ENCODE data around the gene STX5.
A peak's percentile ranks its signal among the peaks of the same experiment; 100 is the strongest.

STX5 gene

DNA sequence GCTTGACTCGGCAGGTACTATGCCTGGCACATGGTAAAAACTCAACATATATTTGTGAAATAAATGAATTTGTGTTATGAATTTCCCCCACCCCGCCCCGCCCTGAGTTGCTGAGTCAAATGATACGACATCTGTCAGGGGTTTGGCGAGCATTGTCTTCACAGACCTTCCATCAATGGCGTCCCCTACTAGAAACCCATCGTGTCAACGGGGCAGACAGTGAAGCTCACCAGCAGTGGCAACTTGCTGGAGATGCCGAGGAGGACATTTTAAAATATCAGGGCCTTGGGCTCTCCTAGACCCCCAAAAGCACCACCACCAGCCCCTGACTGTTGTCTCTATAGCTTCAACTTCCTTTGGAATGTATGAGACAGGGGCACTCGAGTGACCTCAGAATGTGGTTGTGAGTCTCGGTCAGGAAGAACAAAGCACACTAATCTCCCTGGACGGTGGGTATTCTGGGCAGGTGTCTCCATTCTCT, 25.9 kb downstream of the STX5 start:
- peak overlapping the region; percentile 87 for H3K27ac ChIP-seq (ENCODE audit: low read depth, low read length)
- no peaks in the 10 kb centered on the region for H3K9me3 ChIP-seq (ENCODE audit: low read length)
- H3K4me3 ChIP-seq (ENCODE audit: low read depth in 1 of 2, low read length in 2 of 2) = peak overlapping the region; percentile 84 to 93
- H3K9ac ChIP-seq (ENCODE audit: low read length) = peak overlapping the region; percentile 89
- peaks cover 27% of the 10 kb centered on the region for H3K36me3 ChIP-seq (ENCODE audit: insufficient read depth, low read length)
- H3K27me3 ChIP-seq (ENCODE audit: control insufficient read depth in 1 of 2, insufficient read depth in 2 of 2, low read length in 2 of 2) = no peaks in the 10 kb centered on the region
- peaks cover 18% of the 10 kb centered on the region for H3K4me1 ChIP-seq (ENCODE audit: insufficient read depth, low read length)

DNA sequence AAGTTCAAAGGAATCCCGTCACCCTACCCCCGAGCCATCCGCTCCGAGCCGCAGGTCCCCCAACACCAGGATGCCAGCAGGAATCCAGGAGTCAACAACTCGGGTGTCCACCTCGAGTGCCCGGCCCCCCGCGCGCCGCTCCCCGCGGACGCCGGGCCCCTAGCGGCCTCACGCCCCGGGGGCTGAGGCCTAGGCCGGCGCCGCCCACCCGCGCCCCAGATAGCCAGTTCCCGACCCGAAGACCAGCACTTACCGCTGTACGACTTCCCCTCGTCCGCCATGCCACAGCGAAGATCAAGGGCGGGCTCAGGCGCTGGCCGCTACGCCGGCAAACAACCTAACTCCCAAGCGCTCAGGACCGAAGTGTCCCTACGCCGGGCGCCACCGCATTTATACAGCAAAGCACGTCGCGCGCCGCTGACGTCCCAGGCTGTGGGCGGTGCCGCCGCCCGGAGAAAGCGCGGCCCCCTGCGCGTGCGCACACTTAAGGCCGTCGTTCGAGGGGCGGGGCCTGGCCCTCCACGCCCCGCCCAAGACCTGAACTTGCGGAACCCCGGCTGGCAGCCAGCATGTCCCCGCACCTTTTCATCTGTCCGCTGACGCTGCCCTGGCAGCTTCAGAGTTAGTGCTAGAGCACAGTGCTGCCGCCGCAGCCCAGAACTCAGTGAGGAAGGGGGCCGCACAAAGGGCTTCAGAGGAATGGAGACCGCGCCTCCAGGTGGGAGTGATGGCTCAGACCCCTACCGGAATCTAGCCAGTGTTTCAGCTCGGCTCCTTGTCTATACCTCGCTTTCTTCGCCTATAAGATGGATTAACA, 26.6 kb downstream of the STX5 start, which contains the start of gene NXF1:
TSS of gene NXF1 (minus strand) at position 365 of the 817 bp plus-strand sequence. CDS start at position 281, 84 bp downstream.
- Histone ChIP-seq H3K4me1 (ENCODE audit: insufficient read depth, low read length) (peaks cover 18% of the 10 kb centered on the region), H3K27me3 (ENCODE audit: control insufficient read depth in 1 of 2, insufficient read depth in 2 of 2, low read length in 2 of 2) (no peaks in the 10 kb centered on the region), H3K9ac (ENCODE audit: low read length) (peak within 1 kb of the TSS; percentile 89), H3K27ac (ENCODE audit: low read depth, low read length) (peak within 1 kb of the TSS; percentile 87), H3K36me3 (ENCODE audit: insufficient read depth, low read length) (peaks cover 34% of the 10 kb centered on the region), H3K4me3 (ENCODE audit: low read depth in 1 of 2, low read length in 2 of 2) (peak within 1 kb of the TSS; percentile 84 to 93), H3K9me3 (ENCODE audit: low read length) (no peaks in the 10 kb centered on the region)

DNA sequence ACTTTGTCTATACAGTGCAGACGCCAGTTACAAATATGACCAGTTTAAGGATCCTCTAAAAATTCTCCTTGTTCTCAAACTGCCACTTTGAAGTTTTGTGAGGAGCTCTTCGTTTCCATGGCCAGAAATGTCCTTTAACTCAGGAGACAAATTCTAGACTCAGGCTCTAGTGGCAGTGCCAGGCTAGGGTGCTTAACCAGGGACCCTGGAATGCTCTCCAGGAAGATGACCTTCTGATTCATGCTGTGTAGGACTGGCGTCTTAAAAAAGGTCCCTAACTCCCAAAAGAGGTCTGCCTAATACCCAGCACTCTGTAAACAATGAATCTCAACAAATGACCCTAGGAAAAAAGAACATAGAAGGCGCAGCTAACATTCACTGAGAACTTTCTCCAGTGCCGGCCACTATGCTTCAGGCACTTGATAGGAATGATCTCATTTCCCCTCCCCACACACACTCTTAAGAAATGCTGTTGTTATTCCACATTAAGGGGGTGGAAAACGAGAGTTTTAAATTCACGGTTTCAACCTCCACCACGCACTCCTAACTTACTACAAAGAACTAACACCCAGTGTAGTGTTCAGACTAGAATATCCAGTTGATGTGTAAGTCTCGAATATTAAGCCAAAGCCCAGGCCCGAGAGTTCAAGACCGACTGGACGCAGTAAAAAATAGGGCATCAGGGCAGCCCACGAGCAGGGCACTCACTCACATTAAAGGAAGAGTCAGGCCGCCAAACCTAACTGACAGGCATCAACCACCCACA, 27.4 kb downstream of the STX5 start:
- H3K27me3 ChIP-seq (ENCODE audit: control insufficient read depth in 1 of 2, insufficient read depth in 2 of 2, low read length in 2 of 2) = no peaks in the 10 kb centered on the region
- peaks cover 18% of the 10 kb centered on the region for H3K4me1 ChIP-seq (ENCODE audit: insufficient read depth, low read length)
- peak overlapping the region; percentile 84 to 93 for H3K4me3 ChIP-seq (ENCODE audit: low read depth in 1 of 2, low read length in 2 of 2)
- peaks cover 42% of the 10 kb centered on the region for H3K36me3 ChIP-seq (ENCODE audit: insufficient read depth, low read length)
- no peaks in the 10 kb centered on the region for H3K9me3 ChIP-seq (ENCODE audit: low read length)
- peak overlapping the region; percentile 87 for H3K27ac ChIP-seq (ENCODE audit: low read depth, low read length)
- peak overlapping the region; percentile 79 for H3K9ac ChIP-seq (ENCODE audit: low read length)

DNA sequence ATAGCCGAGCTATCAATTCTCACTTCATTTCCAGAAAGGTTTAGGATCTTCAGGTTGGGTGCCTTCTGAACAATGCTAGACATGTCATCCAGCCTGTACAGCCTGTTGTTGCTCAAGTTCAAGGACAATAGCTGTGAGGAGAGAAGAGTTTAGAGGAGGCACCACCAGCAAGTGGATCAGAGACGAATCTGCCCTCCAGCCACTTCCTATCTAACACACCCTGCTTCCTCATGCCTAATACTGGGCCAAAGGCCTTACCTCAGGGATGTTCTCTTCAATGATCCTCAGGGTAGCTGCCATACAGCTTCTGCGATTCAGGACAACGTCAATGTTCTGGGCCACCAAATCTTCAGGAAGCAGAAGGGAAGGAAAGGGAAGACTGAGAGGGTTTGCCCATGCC, 30.8 kb downstream of the STX5 start:
- Histone ChIP-seq H3K9ac (ENCODE audit: low read length) (no peak overlapping the region), H3K9me3 (ENCODE audit: low read length) (no peaks in the 10 kb centered on the region), H3K27ac (ENCODE audit: low read depth, low read length) (no peak overlapping the region), H3K36me3 (ENCODE audit: insufficient read depth, low read length) (peaks cover 67% of the 10 kb centered on the region), H3K4me3 (ENCODE audit: low read depth in 1 of 2, low read length in 2 of 2) (no peak overlapping the region), H3K27me3 (ENCODE audit: control insufficient read depth in 1 of 2, insufficient read depth in 2 of 2, low read length in 2 of 2) (no peaks in the 10 kb centered on the region), H3K4me1 (ENCODE audit: insufficient read depth, low read length) (peaks cover 15% of the 10 kb centered on the region)

DNA sequence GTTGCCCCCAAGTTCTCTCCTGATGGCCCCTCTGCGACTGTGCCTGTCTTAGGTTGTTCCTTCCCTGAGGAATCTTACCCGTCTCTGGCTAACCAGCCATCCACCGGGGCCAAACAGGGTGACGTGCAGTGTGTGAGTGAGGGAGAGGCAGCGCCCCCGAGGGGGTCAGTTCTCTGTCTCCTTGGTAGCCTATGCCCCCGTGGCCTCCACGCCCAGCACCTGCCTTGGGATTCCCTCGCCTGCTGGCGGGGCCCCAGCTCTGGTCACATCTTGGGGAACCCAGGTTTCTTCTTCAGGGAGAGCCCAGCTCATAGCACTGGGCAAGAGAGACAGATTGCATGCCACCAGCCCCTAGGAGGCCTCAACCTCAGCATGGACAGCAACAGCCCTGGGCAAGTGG, 32.4 kb downstream of the STX5 start:
- H3K27ac ChIP-seq (ENCODE audit: low read depth, low read length) = no peak overlapping the region
- H3K27me3 ChIP-seq (ENCODE audit: control insufficient read depth in 1 of 2, insufficient read depth in 2 of 2, low read length in 2 of 2) = no peaks in the 10 kb centered on the region
- H3K4me3 ChIP-seq (ENCODE audit: low read depth in 1 of 2, low read length in 2 of 2) = no peak overlapping the region
- no peaks in the 10 kb centered on the region for H3K9me3 ChIP-seq (ENCODE audit: low read length)
- H3K4me1 ChIP-seq (ENCODE audit: insufficient read depth, low read length) = peaks cover 13% of the 10 kb centered on the region
- H3K9ac ChIP-seq (ENCODE audit: low read length) = no peak overlapping the region
- H3K36me3 ChIP-seq (ENCODE audit: insufficient read depth, low read length) = peaks cover 82% of the 10 kb centered on the region

DNA sequence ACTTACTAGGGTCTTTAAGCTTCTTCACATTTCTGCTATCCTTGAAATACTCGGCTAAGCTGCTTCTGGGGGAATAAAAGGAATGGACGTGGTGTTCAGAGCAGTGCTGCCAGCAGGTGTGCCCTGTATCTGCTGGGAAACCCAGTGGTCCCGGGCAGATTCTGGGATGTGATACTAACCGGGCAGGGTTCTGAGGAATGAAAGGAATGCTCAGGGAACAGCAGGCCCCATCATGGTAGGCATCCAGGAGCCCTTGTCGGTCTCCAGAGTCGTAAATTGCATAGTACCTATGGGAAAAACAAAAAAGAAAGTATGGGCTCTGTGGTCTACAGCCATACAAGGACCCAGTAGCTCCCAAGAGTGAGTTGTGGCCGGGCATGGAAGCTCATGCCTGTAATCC, 35.6 kb downstream of the STX5 start:
- Histone ChIP-seq H3K27ac (ENCODE audit: low read depth, low read length) (no peak overlapping the region), H3K9ac (ENCODE audit: low read length) (no peak overlapping the region), H3K4me3 (ENCODE audit: low read depth in 1 of 2, low read length in 2 of 2) (no peak overlapping the region), H3K9me3 (ENCODE audit: low read length) (no peaks in the 10 kb centered on the region), H3K27me3 (ENCODE audit: control insufficient read depth in 1 of 2, insufficient read depth in 2 of 2, low read length in 2 of 2) (no peaks in the 10 kb centered on the region), H3K4me1 (ENCODE audit: insufficient read depth, low read length) (peaks cover 9% of the 10 kb centered on the region), H3K36me3 (ENCODE audit: insufficient read depth, low read length) (peaks cover 81% of the 10 kb centered on the region)

DNA sequence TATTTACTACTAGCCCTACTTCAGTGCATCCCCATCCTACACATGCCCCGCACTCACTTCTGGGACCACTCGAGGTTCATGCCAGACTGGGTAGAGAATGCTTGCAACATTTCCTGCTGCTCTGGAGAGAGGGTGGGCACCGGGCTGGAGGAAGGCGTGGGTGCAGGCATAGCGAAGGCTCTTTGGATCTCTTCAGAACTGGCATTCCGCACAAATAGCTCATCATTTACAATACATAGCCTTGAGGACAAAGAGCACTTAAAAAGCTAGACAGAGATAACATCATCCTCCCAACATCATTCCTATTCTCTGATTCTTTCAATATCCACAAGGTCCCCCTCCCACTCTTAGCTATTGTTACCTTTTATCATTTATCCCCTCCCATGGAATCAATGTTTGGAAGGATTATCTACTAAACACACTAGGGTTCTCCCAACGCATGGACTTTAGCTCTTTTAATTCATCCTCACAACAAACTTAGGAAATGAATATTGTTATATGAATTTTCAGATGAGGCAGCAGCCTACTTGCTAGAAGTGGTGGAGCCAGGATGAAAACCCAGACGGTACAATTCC, 37.6 kb downstream of the STX5 start:
- no peak overlapping the region for H3K4me3 ChIP-seq (ENCODE audit: low read depth in 1 of 2, low read length in 2 of 2)
- H3K27ac ChIP-seq (ENCODE audit: low read depth, low read length) = no peak overlapping the region
- no peaks in the 10 kb centered on the region for H3K9me3 ChIP-seq (ENCODE audit: low read length)
- H3K36me3 ChIP-seq (ENCODE audit: insufficient read depth, low read length) = peaks cover 77% of the 10 kb centered on the region
- no peaks in the 10 kb centered on the region for H3K27me3 ChIP-seq (ENCODE audit: control insufficient read depth in 1 of 2, insufficient read depth in 2 of 2, low read length in 2 of 2)
- H3K4me1 ChIP-seq (ENCODE audit: insufficient read depth, low read length) = peaks cover 18% of the 10 kb centered on the region
- no peak overlapping the region for H3K9ac ChIP-seq (ENCODE audit: low read length)

DNA sequence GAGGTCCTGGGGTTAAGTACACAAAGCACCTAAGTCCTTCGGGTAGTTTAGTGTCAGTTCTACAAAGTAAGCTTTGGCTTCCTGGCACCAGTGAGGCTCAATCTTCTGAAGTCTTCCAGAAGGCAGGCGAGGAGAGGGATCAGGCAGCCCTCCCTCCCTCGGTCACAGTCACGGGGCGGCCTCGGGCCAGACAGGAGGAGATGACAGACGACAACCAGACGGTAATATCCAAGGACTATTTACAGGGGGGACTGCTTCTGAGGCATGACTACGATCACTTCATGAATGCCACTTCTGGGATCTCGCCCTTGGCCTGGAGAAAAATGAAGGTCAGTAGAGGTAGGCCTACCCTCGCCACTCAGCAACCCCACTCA, 39.7 kb downstream of the STX5 start:
- Histone ChIP-seq H3K27ac (ENCODE audit: low read depth, low read length) (peak overlapping the region; percentile 88), H3K9me3 (ENCODE audit: low read length) (no peaks in the 10 kb centered on the region), H3K27me3 (ENCODE audit: control insufficient read depth in 1 of 2, insufficient read depth in 2 of 2, low read length in 2 of 2) (no peaks in the 10 kb centered on the region), H3K4me3 (ENCODE audit: low read depth in 1 of 2, low read length in 2 of 2) (peak overlapping the region; percentile 69 to 92), H3K4me1 (ENCODE audit: insufficient read depth, low read length) (peaks cover 24% of the 10 kb centered on the region), H3K36me3 (ENCODE audit: insufficient read depth, low read length) (peaks cover 69% of the 10 kb centered on the region), H3K9ac (ENCODE audit: low read length) (peak overlapping the region; percentile 65)

DNA sequence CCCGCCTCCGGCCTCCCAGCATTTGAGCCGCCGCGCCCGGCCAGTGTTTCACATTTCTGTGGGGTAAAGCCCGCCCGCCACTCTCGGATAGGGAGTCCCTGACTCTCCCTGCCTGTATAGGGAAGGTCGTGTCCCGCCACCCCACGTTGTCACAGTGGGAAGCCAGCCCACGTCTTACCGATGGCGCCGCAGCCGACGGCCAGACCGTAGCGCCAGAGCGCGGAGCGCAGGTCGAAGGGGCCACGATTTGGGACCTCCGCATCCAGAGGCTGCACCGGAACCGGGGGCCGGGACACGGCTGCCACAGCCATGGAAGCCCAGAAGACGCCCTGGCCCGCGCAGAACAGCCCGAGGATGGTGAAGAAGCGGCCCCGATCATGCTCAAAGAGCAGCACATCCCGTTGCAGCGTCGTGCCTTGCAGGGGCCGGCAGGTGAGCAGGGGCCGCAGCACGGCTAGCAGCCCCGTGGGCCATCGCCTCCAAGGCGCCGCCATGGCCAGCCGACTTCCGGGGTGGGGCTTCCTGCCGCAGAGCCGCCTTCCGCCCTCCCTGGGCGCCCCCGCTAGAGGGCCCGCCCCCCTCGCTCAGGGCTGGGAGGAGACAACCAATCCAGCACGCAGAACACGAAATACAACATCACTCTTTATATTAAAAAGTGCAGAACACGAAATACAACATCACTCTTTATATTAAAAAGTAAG, 40.2 kb downstream of the STX5 start, which contains the start of gene TMEM223:
TSS of gene TMEM223 (minus strand) at position 506 of the 701 bp plus-strand sequence. CDS start at position 494, 12 bp downstream.
- Histone ChIP-seq H3K9ac (ENCODE audit: low read length) (peak within 1 kb of the TSS; percentile 71), H3K4me3 (ENCODE audit: low read depth in 1 of 2, low read length in 2 of 2) (peak within 1 kb of the TSS; percentile 69 to 92), H3K27me3 (ENCODE audit: control insufficient read depth in 1 of 2, insufficient read depth in 2 of 2, low read length in 2 of 2) (no peaks in the 10 kb centered on the region), H3K4me1 (ENCODE audit: insufficient read depth, low read length) (peaks cover 24% of the 10 kb centered on the region), H3K36me3 (ENCODE audit: insufficient read depth, low read length) (peaks cover 63% of the 10 kb centered on the region), H3K27ac (ENCODE audit: low read depth, low read length) (peak within 1 kb of the TSS; percentile 88), H3K9me3 (ENCODE audit: low read length) (no peaks in the 10 kb centered on the region)

DNA sequence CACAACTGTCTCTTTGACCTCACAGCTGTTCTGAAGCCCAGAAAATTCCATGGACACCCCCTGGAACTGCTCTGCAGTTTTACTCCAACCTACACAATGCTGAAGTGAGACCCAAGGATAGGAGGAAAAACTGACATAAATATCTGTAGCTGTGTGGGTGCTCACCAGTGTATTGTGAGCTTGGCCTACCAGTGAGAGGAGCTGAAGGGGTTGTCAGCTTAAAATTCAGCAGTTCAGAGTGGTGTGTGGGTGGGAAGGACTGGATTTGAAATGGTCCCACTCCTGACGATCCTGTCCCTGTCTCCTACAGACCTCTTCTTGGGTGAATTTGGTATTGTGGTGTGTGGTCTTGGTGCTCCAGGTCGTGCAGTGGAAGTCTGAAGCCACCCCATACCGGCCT, 42.3 kb downstream of the STX5 start:
- Histone ChIP-seq H3K27ac (ENCODE audit: low read depth, low read length) (no peak overlapping the region), H3K27me3 (ENCODE audit: control insufficient read depth in 1 of 2, insufficient read depth in 2 of 2, low read length in 2 of 2) (no peaks in the 10 kb centered on the region), H3K4me1 (ENCODE audit: insufficient read depth, low read length) (peaks cover 33% of the 10 kb centered on the region), H3K4me3 (ENCODE audit: low read depth in 1 of 2, low read length in 2 of 2) (no peak overlapping the region), H3K36me3 (ENCODE audit: insufficient read depth, low read length) (peaks cover 42% of the 10 kb centered on the region), H3K9me3 (ENCODE audit: low read length) (no peaks in the 10 kb centered on the region), H3K9ac (ENCODE audit: low read length) (no peak overlapping the region)

DNA sequence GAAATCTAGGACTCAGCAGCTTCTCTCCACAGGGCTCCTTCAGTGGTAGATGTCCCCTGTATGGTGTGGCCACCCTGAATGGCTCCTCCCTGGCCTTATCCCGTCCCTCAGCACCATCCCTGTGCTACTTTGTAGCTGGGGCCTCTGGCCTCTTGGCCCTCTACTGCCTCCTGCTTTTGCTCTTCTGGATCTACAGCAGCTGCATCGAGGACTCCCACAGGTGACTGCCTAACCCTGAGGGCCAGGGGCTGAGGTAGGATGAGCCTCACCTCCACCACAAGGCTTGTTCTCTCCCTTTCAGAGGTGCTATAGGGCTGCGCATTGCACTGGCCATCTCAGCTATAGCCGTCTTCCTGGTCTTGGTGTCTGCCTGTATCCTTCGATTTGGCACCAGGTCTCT, 42.9 kb downstream of the STX5 start:
- Histone ChIP-seq H3K36me3 (ENCODE audit: insufficient read depth, low read length) (peaks cover 37% of the 10 kb centered on the region), H3K4me3 (ENCODE audit: low read depth in 1 of 2, low read length in 2 of 2) (no peak overlapping the region), H3K27me3 (ENCODE audit: control insufficient read depth in 1 of 2, insufficient read depth in 2 of 2, low read length in 2 of 2) (no peaks in the 10 kb centered on the region), H3K27ac (ENCODE audit: low read depth, low read length) (no peak overlapping the region), H3K9ac (ENCODE audit: low read length) (no peak overlapping the region), H3K9me3 (ENCODE audit: low read length) (no peaks in the 10 kb centered on the region), H3K4me1 (ENCODE audit: insufficient read depth, low read length) (peaks cover 33% of the 10 kb centered on the region)
